GM23338 (cell line): ENCODE data around the gene PRKX. TPM values are rescaled to one million over a fixed set of nuclear protein-coding genes. Genes with fewer than 3 reads are reported as not detected.

Experiments used
- ATAC-seq: fragments of 200-7000 bp; cut with Tn5 transposase; 3 replicates; pipeline ENCODE4 v1.9.1; 2020
- DNase-seq: peaks from one replicate; pipeline ENCODE4 v3.0.0-alpha.2; 2015; ENCODE audit warnings: low spot score
- H2AFZ ChIP-seq: fragments of 200-600 bp; sonication (generic); 2 replicates; pipeline ENCODE4 v1.8.0; 2016; ENCODE audit warnings: antibody characterized with exemption, mild to moderate bottlenecking, moderate library complexity
- H3F3A ChIP-seq: fragments of 200-600 bp; sonication (generic); replicated peaks from 2 replicates; pipeline ENCODE4 v1.8.0; 2017; ENCODE audit warnings: antibody characterized with exemption, mixed run types, low read depth
- H3K27ac ChIP-seq: fragments of 200-600 bp; sonication (generic); 2 replicates; pipeline ENCODE4 v1.6.1; 2016; ENCODE audit warnings: low read depth
- H3K27me3 ChIP-seq: fragments of 200-600 bp; sonication (generic); 2 replicates; pipeline ENCODE4 v1.8.0; 2016; ENCODE audit warnings: mild to moderate bottlenecking, mixed run types, moderate library complexity; ENCODE audit not compliant: insufficient read depth
- H3K36me3 ChIP-seq: fragments of 200-600 bp; sonication (generic); 2 replicates; pipeline ENCODE4 v1.8.0; 2016; ENCODE audit warnings: mild to moderate bottlenecking; ENCODE audit not compliant: insufficient read depth
- H3K4me1 ChIP-seq: fragments of 200-600 bp; sonication (generic); 2 replicates; pipeline ENCODE4 v1.8.0; 2016; ENCODE audit warnings: mild to moderate bottlenecking, moderate library complexity; ENCODE audit not compliant: insufficient read depth
- H3K4me2 ChIP-seq: fragments of 200-600 bp; sonication (generic); 2 replicates; pipeline ENCODE4 v1.7.1; 2017; ENCODE audit warnings: mixed run types
- H3K4me3 ChIP-seq: fragments of 200-600 bp; sonication (generic); 2 replicates; pipeline ENCODE4 v1.6.1; 2016; ENCODE audit warnings: mixed run types
- H3K79me2 ChIP-seq: fragments of 200-600 bp; sonication (generic); replicated peaks from 2 replicates; pipeline ENCODE4 v1.8.0; 2017; ENCODE audit warnings: mild to moderate bottlenecking; ENCODE audit not compliant: insufficient read depth
- H3K9me2 ChIP-seq: fragments of 200-600 bp; sonication (generic); 2 replicates; pipeline ENCODE4 v1.8.0; 2017; ENCODE audit not compliant: insufficient read depth
- H4K20me1 ChIP-seq: fragments of 200-600 bp; sonication (generic); replicated peaks from 2 replicates; pipeline ENCODE4 v1.8.0; 2017; ENCODE audit warnings: mild to moderate bottlenecking; ENCODE audit not compliant: insufficient read depth
- H3K27ac Mint-ChIP-seq: 2 replicates; pipeline ENCODE4 v1.8.0; 2020; ENCODE audit warnings: inconsistent platforms, mild to moderate bottlenecking, moderate library complexity, mixed read lengths
- H3K27me3 Mint-ChIP-seq: 3 replicates; pipeline ENCODE4 v1.8.0; 2022; ENCODE audit warnings: low read depth, mild to moderate bottlenecking, moderate library complexity, mixed read lengths, inconsistent platforms; ENCODE audit not compliant: insufficient read depth, poor library complexity
- H3K36me3 Mint-ChIP-seq: 3 replicates; pipeline ENCODE4 v1.8.0; 2021; ENCODE audit warnings: low read depth, mild to moderate bottlenecking, inconsistent platforms, moderate library complexity, mixed read lengths
- H3K4me1 Mint-ChIP-seq: 3 replicates; pipeline ENCODE4 v1.8.0; 2020; ENCODE audit warnings: mild to moderate bottlenecking, inconsistent platforms, mixed read lengths
- H3K4me3 Mint-ChIP-seq: 3 replicates; pipeline ENCODE4 v1.8.0; 2021; ENCODE audit warnings: moderate library complexity, mild to moderate bottlenecking, inconsistent platforms, mixed read lengths
- H3K9me3 Mint-ChIP-seq: 3 replicates; pipeline ENCODE4 v1.8.0; 2020; ENCODE audit warnings: moderate library complexity, mild to moderate bottlenecking, inconsistent platforms, mixed read lengths
- CREB1 ChIP-seq: fragments of 250-450 bp; sonication (Bioruptor Pico); IDR thresholded peaks from 2 replicates; pipeline ENCODE4 v1.5.0; 2020; ENCODE audit warnings: low read depth, mild to moderate bottlenecking, moderate library complexity
- CTCF ChIP-seq, 2 experiments: fragments of 200-600 bp in 1 of 2; sonication (generic) in 1 of 2; conservative IDR thresholded peaks; 2 replicates each; pipeline versions ENCODE4 v1.5.1 to v1.6.1; 2016 to 2017; ENCODE audit warnings: antibody characterized with exemption in 2 of 2, low read depth in 2 of 2, mild to moderate bottlenecking in 2 of 2, moderate library complexity in 1 of 2
- ETS1 ChIP-seq: IDR thresholded peaks from 2 replicates; pipeline ENCODE4 v1.6.1; 2016; ENCODE audit warnings: antibody characterized with exemption
- EZH2 ChIP-seq: fragments of 200-600 bp; sonication (generic); IDR thresholded peaks from one replicate; pipeline ENCODE4 v1.8.0; 2017; ENCODE audit warnings: antibody characterized with exemption, mild to moderate bottlenecking, low read depth; ENCODE audit not compliant: unreplicated experiment
- EZH2phosphoT487 ChIP-seq: fragments of 200-600 bp; sonication (generic); IDR thresholded peaks from one replicate; pipeline ENCODE4 v1.8.1; 2018; ENCODE audit warnings: antibody characterized with exemption; ENCODE audit not compliant: unreplicated experiment
- JUNB ChIP-seq: IDR thresholded peaks from one replicate; pipeline ENCODE4 v1.6.1; 2016; ENCODE audit warnings: antibody characterized with exemption; ENCODE audit not compliant: unreplicated experiment
- NANOG ChIP-seq: IDR thresholded peaks from 2 replicates; pipeline ENCODE4 v1.6.1; 2016; ENCODE audit warnings: antibody characterized with exemption, borderline replicate concordance
- POLR2AphosphoS5 ChIP-seq: IDR thresholded peaks from 2 replicates; pipeline ENCODE4 v1.6.1; 2016; ENCODE audit warnings: antibody characterized with exemption, low read depth
- REST ChIP-seq: IDR thresholded peaks from one replicate; pipeline ENCODE4 v1.6.1; 2018; ENCODE audit warnings: antibody characterized with exemption; ENCODE audit not compliant: unreplicated experiment
- STAT1 ChIP-seq: IDR thresholded peaks from one replicate; pipeline ENCODE4 v1.6.1; 2016; ENCODE audit warnings: antibody characterized with exemption; ENCODE audit not compliant: unreplicated experiment
- ZNF114 ChIP-seq: fragments of 250-450 bp; sonication (Bioruptor Pico); IDR thresholded peaks from 2 replicates; pipeline ENCODE4 v1.5.0; 2020; ENCODE audit warnings: mild to moderate bottlenecking, moderate library complexity
- ZNF331 ChIP-seq: fragments of 250-450 bp; sonication (Bioruptor Pico); IDR thresholded peaks from 2 replicates; pipeline ENCODE4 v1.5.0; 2020; ENCODE audit warnings: low read depth, mild to moderate bottlenecking, moderate library complexity
- ZNF462 ChIP-seq: fragments of 250-450 bp; sonication (Bioruptor Pico); IDR thresholded peaks from 2 replicates; pipeline ENCODE4 v1.5.0; 2020; ENCODE audit warnings: mild to moderate bottlenecking, moderate library complexity
- polyA plus RNA-seq: library from polyadenylated mRNA; unstranded; fragments of >200 nt; fragmentation: Nextera tagmentation; extraction: Ambion mirVana; gene quantifications from 2 replicates; pipeline ENCODE4 v1.2.1, GENCODE V29; 2016
- total RNA-seq: library from RNA; depleted of rRNA; stranded (reverse); fragments of >200 nt; shearing (Covaris generic); gene quantifications from 2 replicates; pipeline ENCODE4 v1.2.3, GENCODE V29; 2014

PRKX gene
- total and polyA plus RNA-seq, 2 experiments from 2014 or later, result 12.9 to 43.5 TPM

- H3K27me3 ChIP-seq, result no peaks in the 10 kb centered on the region
- no peak overlapping the region for H3K4me3 Mint-ChIP-seq
- TF ChIP-seq REST (no peak), CREB1 (CRISPR knock-in tag) (no peak), ZNF331 (no peak), ZNF462 (CRISPR knock-in tag) (no peak), POLR2AphosphoS5 (no peak), ETS1 (no peak), ZNF114 (CRISPR knock-in tag) (no peak), NANOG (no peak), STAT1 (no peak), JUNB (no peak), EZH2phosphoT487 (no peak), EZH2 (no peak), CTCF (conservative IDR thresholded peaks at IDR 0.05; ENCODE audit: low read depth in 2 of 2) (no peak)
- no peak overlapping the region for H3K27ac ChIP-seq
- no peaks in the 10 kb centered on the region for H3F3A ChIP-seq
- no peaks in the 10 kb centered on the region for H3K4me1 ChIP-seq
- H3K9me3 Mint-ChIP-seq, result peaks cover 2% of the 10 kb centered on the region; the same call in 2 of the 3 replicates
- H3K79me2 ChIP-seq, result no peaks in the 10 kb centered on the region
- H3K36me3 ChIP-seq, result peaks cover 4% of the 10 kb centered on the region; the same call in 1 of the 2 replicates
- ATAC-seq (no peak), DNase-seq (no peak)
- no peak overlapping the region for H3K4me3 ChIP-seq
- H3K4me2 ChIP-seq, result no peak overlapping the region
- peaks cover 3% of the 10 kb centered on the region for H3K27me3 Mint-ChIP-seq
- H3K36me3 Mint-ChIP-seq, result peaks cover 17% of the 10 kb centered on the region
- no peaks in the 10 kb centered on the region for H4K20me1 ChIP-seq
- H2AFZ ChIP-seq, result no peak overlapping the region
- H3K4me1 Mint-ChIP-seq, result no peaks in the 10 kb centered on the region
- no peaks in the 10 kb centered on the region for H3K9me2 ChIP-seq
- H3K27ac Mint-ChIP-seq, result no peak overlapping the region
These were observed 58.3 kb downstream of the PRKX start for GRCh38 chrX:3655181-3655580.
